OCI-LY1 (cell line): ENCODE measurements around the gene SYNDIG1.

Source experiments
- EZH2 ChIP-seq: fragments of 200-600 bp; sonication (generic), shearing (Covaris generic); IDR thresholded peaks from 2 replicates; pipeline ENCODE4 v1.8.0; 2017; ENCODE audit warnings: borderline replicate concordance, mixed run types, mild to moderate bottlenecking, antibody characterized with exemption, low read length, moderate library complexity, mixed read lengths
- TF ChIP-seq, protein P1 (sequence below): fragments of 200-600 bp; sonication (generic), shearing (Covaris generic); IDR thresholded peaks from 2 replicates; pipeline ENCODE4 v1.5.1; 2017; ENCODE audit warnings: mild to moderate bottlenecking, antibody characterized with exemption, low read length, moderate library complexity, mixed read lengths

- TF ChIP-seq, protein P1, sequence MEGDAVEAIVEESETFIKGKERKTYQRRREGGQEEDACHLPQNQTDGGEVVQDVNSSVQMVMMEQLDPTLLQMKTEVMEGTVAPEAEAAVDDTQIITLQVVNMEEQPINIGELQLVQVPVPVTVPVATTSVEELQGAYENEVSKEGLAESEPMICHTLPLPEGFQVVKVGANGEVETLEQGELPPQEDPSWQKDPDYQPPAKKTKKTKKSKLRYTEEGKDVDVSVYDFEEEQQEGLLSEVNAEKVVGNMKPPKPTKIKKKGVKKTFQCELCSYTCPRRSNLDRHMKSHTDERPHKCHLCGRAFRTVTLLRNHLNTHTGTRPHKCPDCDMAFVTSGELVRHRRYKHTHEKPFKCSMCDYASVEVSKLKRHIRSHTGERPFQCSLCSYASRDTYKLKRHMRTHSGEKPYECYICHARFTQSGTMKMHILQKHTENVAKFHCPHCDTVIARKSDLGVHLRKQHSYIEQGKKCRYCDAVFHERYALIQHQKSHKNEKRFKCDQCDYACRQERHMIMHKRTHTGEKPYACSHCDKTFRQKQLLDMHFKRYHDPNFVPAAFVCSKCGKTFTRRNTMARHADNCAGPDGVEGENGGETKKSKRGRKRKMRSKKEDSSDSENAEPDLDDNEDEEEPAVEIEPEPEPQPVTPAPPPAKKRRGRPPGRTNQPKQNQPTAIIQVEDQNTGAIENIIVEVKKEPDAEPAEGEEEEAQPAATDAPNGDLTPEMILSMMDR = no peak
- TF ChIP-seq EZH2 = no peak
Measured at GRCh38 chr20:24586523-24586840, 117.1 kb downstream of the SYNDIG1 start.
